Activated naive CD4-positive, alpha-beta T cell treated with anti-CD3 and anti-CD28 coated beads, Interleukin-2, amount 50 U/mL, for 16 hours (primary cell): ENCODE measurements around the gene BTBD9.

ENCODE experiments used
- DNase-seq: peaks from one replicate; pipeline ENCODE4 v3.0.0-alpha.2; 2020

BTBD9 gene

GRCh38 chr6:38153798-38154345, 485.9 kb downstream of the BTBD9 start:
- DNase-seq = no peak

- DNase-seq = no peak
Measured at GRCh38 chr6:38153076-38153797, 486.5 kb downstream of the BTBD9 start.

- DNase-seq = no peak
Measured at GRCh38 chr6:38152620-38153019, 487.1 kb downstream of the BTBD9 start.

GRCh38 chr6:38151580-38152500, 487.9 kb downstream of the BTBD9 start:
- DNase-seq = no peak

GRCh38 chr6:38150681-38151296, 488.9 kb downstream of the BTBD9 start:
- DNase-seq = no peak

- no peak for DNase-seq
Measured at GRCh38 chr6:38150021-38150420, 489.7 kb downstream of the BTBD9 start.

- no peak for DNase-seq
Measured at GRCh38 chr6:38149531-38149930, 490.2 kb downstream of the BTBD9 start.

GRCh38 chr6:38148606-38149005, 491.1 kb downstream of the BTBD9 start:
- DNase-seq = no peak

- no peak for DNase-seq
Measured at GRCh38 chr6:38146734-38147027, 493.0 kb downstream of the BTBD9 start.

- DNase-seq = no peak
Measured at GRCh38 chr6:38146021-38146733, 493.6 kb downstream of the BTBD9 start.

- no peak for DNase-seq
Measured at GRCh38 chr6:38144365-38144945, 495.3 kb downstream of the BTBD9 start.

GRCh38 chr6:38143191-38144150, 496.3 kb downstream of the BTBD9 start:
- DNase-seq = no peak

GRCh38 chr6:38142178-38142902, 497.4 kb downstream of the BTBD9 start:
- DNase-seq = no peak

- no peak for DNase-seq
Measured at GRCh38 chr6:38141716-38142115, 498.0 kb downstream of the BTBD9 start.

- no peak for DNase-seq
Measured at GRCh38 chr6:38141085-38141484, 498.6 kb downstream of the BTBD9 start.

- DNase-seq = no peak
Measured at GRCh38 chr6:38138374-38138773, 501.4 kb downstream of the BTBD9 start.

- DNase-seq = no peak
Measured at GRCh38 chr6:38137608-38138265, 502.0 kb downstream of the BTBD9 start.

GRCh38 chr6:38136547-38136946, 503.2 kb downstream of the BTBD9 start:
- no peak for DNase-seq

GRCh38 chr6:38134704-38135088, 505.0 kb downstream of the BTBD9 start:
- DNase-seq = no peak
